SJCRH30 (cell line): ENCODE results near the gene GAS7. TPM values are rescaled to one million over a fixed set of nuclear protein-coding genes. Genes with fewer than 3 reads are reported as not detected.

Source experiments
- DNase-seq, 2 experiments: peaks; one replicate each; pipeline ENCODE4 v3.0.0-alpha.2; 2015 to 2020
- H3K27ac ChIP-seq: fragments of 250-450 bp; sonication (Bioruptor Pico); 2 replicates; pipeline ENCODE4 v1.5.1; 2020; ENCODE audit warnings: mild to moderate bottlenecking, moderate library complexity
- H3K27me3 ChIP-seq: fragments of 250-450 bp; sonication (Bioruptor Pico); 2 replicates; pipeline ENCODE4 v1.5.1; 2020; ENCODE audit warnings: mild to moderate bottlenecking, moderate library complexity
- H3K36me3 ChIP-seq: fragments of 250-450 bp; sonication (Bioruptor Pico); 2 replicates; pipeline ENCODE4 v1.5.1; 2020; ENCODE audit warnings: mild to moderate bottlenecking, moderate library complexity
- H3K4me1 ChIP-seq: fragments of 250-450 bp; sonication (Bioruptor Pico); 2 replicates; pipeline ENCODE4 v1.5.1; 2020; ENCODE audit warnings: mild to moderate bottlenecking, moderate library complexity
- H3K4me3 ChIP-seq: fragments of 250-450 bp; sonication (Bioruptor Pico); 2 replicates; pipeline ENCODE4 v1.5.1; 2020; ENCODE audit warnings: mild to moderate bottlenecking, moderate library complexity
- H3K9me3 ChIP-seq: fragments of 250-450 bp; sonication (Bioruptor Pico); replicated peaks from 2 replicates; pipeline ENCODE4 v1.5.1; 2020; ENCODE audit warnings: mild to moderate bottlenecking, moderate library complexity
- total RNA-seq: library from RNA; depleted of rRNA; stranded (reverse); fragments of >200 nt; shearing (Covaris generic); gene quantifications from 2 replicates; pipeline ENCODE4 v1.2.3, GENCODE V29; 2014

Gene GAS7
- total RNA-seq, 1 experiment from 2014 or later: 0.91 TPM

GRCh38 chr17:10036511-10037061 lies 161.8 kb downstream of the GAS7 start:
- Histone ChIP-seq H3K9me3 (no peaks in the 10 kb centered on the region), H3K36me3 (no peaks in the 10 kb centered on the region), H3K27me3 (no peaks in the 10 kb centered on the region), H3K4me3 (no peak overlapping the region), H3K4me1 (no peaks in the 10 kb centered on the region), H3K27ac (no peak overlapping the region)
- peak in 1 of 2 experiments; percentile 3 for DNase-seq

GRCh38 chr17:10035885-10036284 lies 162.5 kb downstream of the GAS7 start:
- no peak overlapping the region for H3K4me3 ChIP-seq
- no peaks in the 10 kb centered on the region for H3K9me3 ChIP-seq
- H3K36me3 ChIP-seq: no peaks in the 10 kb centered on the region
- H3K27ac ChIP-seq: no peak overlapping the region
- no peak for DNase-seq
- no peaks in the 10 kb centered on the region for H3K4me1 ChIP-seq
- H3K27me3 ChIP-seq: no peaks in the 10 kb centered on the region

- no peaks in the 10 kb centered on the region for H3K4me1 ChIP-seq
Measured at GRCh38 chr17:10034719-10035475, 163.5 kb downstream of the GAS7 start.

GRCh38 chr17:10033959-10034358 lies 164.4 kb downstream of the GAS7 start:
- Histone ChIP-seq H3K36me3 (no peaks in the 10 kb centered on the region), H3K27me3 (no peaks in the 10 kb centered on the region), H3K27ac (no peak overlapping the region), H3K4me3 (no peak overlapping the region), H3K9me3 (no peaks in the 10 kb centered on the region), H3K4me1 (no peaks in the 10 kb centered on the region)
- DNase-seq: no peak

More at GRCh38 chr17:10034719-10035475, 163.5 kb downstream of the GAS7 start:
- Histone ChIP-seq H3K4me3 (no peak overlapping the region), H3K9me3 (no peaks in the 10 kb centered on the region), H3K27me3 (no peaks in the 10 kb centered on the region), H3K36me3 (no peaks in the 10 kb centered on the region), H3K27ac (no peak overlapping the region)
- DNase-seq: no peak

GRCh38 chr17:10033449-10033848 lies 165.0 kb downstream of the GAS7 start:
- no peak overlapping the region for H3K27ac ChIP-seq
- no peaks in the 10 kb centered on the region for H3K36me3 ChIP-seq

GRCh38 chr17:10032118-10032852 lies 166.1 kb downstream of the GAS7 start:
- DNase-seq: no peak
- Histone ChIP-seq H3K4me3 (no peak overlapping the region), H3K27ac (no peak overlapping the region), H3K27me3 (no peaks in the 10 kb centered on the region), H3K4me1 (no peaks in the 10 kb centered on the region), H3K9me3 (no peaks in the 10 kb centered on the region), H3K36me3 (no peaks in the 10 kb centered on the region)

More at GRCh38 chr17:10033449-10033848, 165.0 kb downstream of the GAS7 start:
- Histone ChIP-seq H3K4me3 (no peak overlapping the region), H3K9me3 (no peaks in the 10 kb centered on the region), H3K27me3 (no peaks in the 10 kb centered on the region), H3K4me1 (no peaks in the 10 kb centered on the region)
- DNase-seq: peak in 1 of 2 experiments; percentile 2

- H3K36me3 ChIP-seq: no peaks in the 10 kb centered on the region
- H3K27me3 ChIP-seq: no peaks in the 10 kb centered on the region
- H3K9me3 ChIP-seq: no peaks in the 10 kb centered on the region
- no peaks in the 10 kb centered on the region for H3K4me1 ChIP-seq
- no peak overlapping the region for H3K4me3 ChIP-seq
- no peak for DNase-seq
- no peak overlapping the region for H3K27ac ChIP-seq
Measured at GRCh38 chr17:10031606-10032005, 166.8 kb downstream of the GAS7 start.

- H3K9me3 ChIP-seq: no peaks in the 10 kb centered on the region
- H3K27me3 ChIP-seq: no peaks in the 10 kb centered on the region
- no peak overlapping the region for H3K27ac ChIP-seq
- no peak overlapping the region for H3K4me3 ChIP-seq
- DNase-seq: no peak
- H3K4me1 ChIP-seq: no peaks in the 10 kb centered on the region
- no peaks in the 10 kb centered on the region for H3K36me3 ChIP-seq
Measured at GRCh38 chr17:10031127-10031526, 167.3 kb downstream of the GAS7 start.

- no peak overlapping the region for H3K27ac ChIP-seq
- no peaks in the 10 kb centered on the region for H3K4me1 ChIP-seq
- no peaks in the 10 kb centered on the region for H3K9me3 ChIP-seq
- DNase-seq: no peak
- no peaks in the 10 kb centered on the region for H3K27me3 ChIP-seq
- H3K4me3 ChIP-seq: no peak overlapping the region
- H3K36me3 ChIP-seq: no peaks in the 10 kb centered on the region
Measured at GRCh38 chr17:10029129-10029528, 169.3 kb downstream of the GAS7 start.

GRCh38 chr17:10025976-10026901 lies 172.2 kb downstream of the GAS7 start:
- H3K4me3 ChIP-seq: no peak overlapping the region
- no peaks in the 10 kb centered on the region for H3K36me3 ChIP-seq
- no peaks in the 10 kb centered on the region for H3K27me3 ChIP-seq
- no peaks in the 10 kb centered on the region for H3K9me3 ChIP-seq
- no peaks in the 10 kb centered on the region for H3K4me1 ChIP-seq
- no peak for DNase-seq
- H3K27ac ChIP-seq: no peak overlapping the region

- H3K4me3 ChIP-seq: no peak overlapping the region
- H3K36me3 ChIP-seq: no peaks in the 10 kb centered on the region
- no peaks in the 10 kb centered on the region for H3K27me3 ChIP-seq
- no peak for DNase-seq
- no peaks in the 10 kb centered on the region for H3K4me1 ChIP-seq
- H3K9me3 ChIP-seq: no peaks in the 10 kb centered on the region
- H3K27ac ChIP-seq: no peak overlapping the region
Measured at GRCh38 chr17:10025224-10025623, 173.2 kb downstream of the GAS7 start.

GRCh38 chr17:10022416-10022815 lies 176.0 kb downstream of the GAS7 start:
- no peaks in the 10 kb centered on the region for H3K36me3 ChIP-seq
- no peak overlapping the region for H3K27ac ChIP-seq
- H3K4me1 ChIP-seq: no peaks in the 10 kb centered on the region
- no peak for DNase-seq
- H3K9me3 ChIP-seq: no peaks in the 10 kb centered on the region
- H3K4me3 ChIP-seq: no peak overlapping the region
- no peaks in the 10 kb centered on the region for H3K27me3 ChIP-seq

GRCh38 chr17:10021272-10021984 lies 177.0 kb downstream of the GAS7 start:
- Histone ChIP-seq H3K4me3 (no peak overlapping the region), H3K9me3 (no peaks in the 10 kb centered on the region), H3K36me3 (no peaks in the 10 kb centered on the region), H3K27ac (no peak overlapping the region), H3K27me3 (no peaks in the 10 kb centered on the region), H3K4me1 (no peaks in the 10 kb centered on the region)
- DNase-seq: no peak

- Histone ChIP-seq H3K27me3 (no peaks in the 10 kb centered on the region), H3K36me3 (no peaks in the 10 kb centered on the region), H3K27ac (no peak overlapping the region), H3K4me3 (no peak overlapping the region), H3K9me3 (no peaks in the 10 kb centered on the region), H3K4me1 (no peaks in the 10 kb centered on the region)
- DNase-seq: no peak
Measured at GRCh38 chr17:10019941-10020451, 178.4 kb downstream of the GAS7 start.
